Panc1 (cell line): Measurements from ENCODE around the gene GRID1. TPM values are rescaled to one million over a fixed set of nuclear protein-coding genes. Genes with fewer than 3 reads are reported as not detected.

ENCODE experiments used
- ATAC-seq: fragments of 200-7000 bp; cut with Tn5 transposase; 2 replicates; pipeline ENCODE4 v1.9.1; 2020; ENCODE audit warnings: mild to moderate bottlenecking, moderate library complexity
- BruUV-seq: library from RNA; stranded (reverse); fragments of 400-500 nt; replicated peaks from 2 replicates; lab custom pipeline; 2021; lab: Mats Ljungman, UMichigan
- CTCF ChIA-PET: fragments of 300-600 bp; sonication (Branson Sonifier 250); formaldehyde crosslinking; loops from one replicate; lab custom pipeline; 2022; ENCODE audit warnings: antibody characterized with exemption; lab: Charles Lee
- POLR2A ChIA-PET: fragments of 300-600 bp; sonication (Branson Sonifier 250); formaldehyde crosslinking; loops from one replicate; lab custom pipeline; 2022; ENCODE audit warnings: antibody characterized with exemption; lab: Charles Lee
- DNase-seq: peaks from one replicate; pipeline ENCODE4 v3.0.0-alpha.2; 2010; ENCODE audit warnings: low read depth, low spot score
- H3K27ac ChIP-seq: 2 replicates; pipeline ENCODE4 v1.5.1; 2011; ENCODE audit warnings: mild to moderate bottlenecking, low read length, inconsistent platforms
- H3K27me3 ChIP-seq: fragments of 200-500 bp; sonication (Bioruptor generic); 2 replicates; pipeline ENCODE4 v1.6.0; 2014; ENCODE audit warnings: low read length, inconsistent platforms; ENCODE audit not compliant: control insufficient read depth, insufficient read depth
- H3K36me3 ChIP-seq: fragments of 200-500 bp; sonication (Bioruptor generic); 2 replicates; pipeline ENCODE4 v1.5.1; 2014; ENCODE audit warnings: inconsistent platforms, mild to moderate bottlenecking, low read length, moderate library complexity; ENCODE audit not compliant: control insufficient read depth, insufficient read depth
- H3K4me1 ChIP-seq: 2 replicates; pipeline ENCODE4 v1.5.1; 2011; ENCODE audit warnings: inconsistent platforms, mild to moderate bottlenecking, low read length, moderate library complexity; ENCODE audit not compliant: control insufficient read depth, insufficient read depth
- H3K4me3 ChIP-seq, 2 experiments: 2 replicates each; pipeline ENCODE4 v1.5.1; 2011 to 2012; ENCODE audit warnings: low read depth in 2 of 2, low read length in 2 of 2, mild to moderate bottlenecking in 2 of 2, inconsistent platforms in 1 of 2, moderate library complexity in 1 of 2
- H3K9me3 ChIP-seq: fragments of 200-500 bp; sonication (Bioruptor generic); 2 replicates; pipeline ENCODE4 v1.5.1; 2014; ENCODE audit warnings: low read depth, mild to moderate bottlenecking, inconsistent platforms, low read length, moderate library complexity; ENCODE audit not compliant: control insufficient read depth, insufficient read depth
- CTCF ChIP-seq: fragments of 450-650 bp; IDR thresholded peaks from 2 replicates; pipeline ENCODE4 v1.5.1; 2017; ENCODE audit warnings: mild to moderate bottlenecking
- POLR2AphosphoS5 ChIP-seq: IDR thresholded peaks from 2 replicates; pipeline ENCODE4 v1.6.1; 2012; ENCODE audit warnings: mild to moderate bottlenecking, low read depth, low read length, moderate library complexity
- REST ChIP-seq, 2 experiments: IDR thresholded peaks; 2 replicates each; pipeline ENCODE4 v1.6.1; 2011 to 2012; ENCODE audit warnings: low read depth in 2 of 2, control low read depth in 1 of 2, low read length in 1 of 2, mild to moderate bottlenecking in 1 of 2, moderate library complexity in 1 of 2; ENCODE audit not compliant: insufficient read depth in 1 of 2
- SIN3A ChIP-seq: IDR thresholded peaks from 2 replicates; pipeline ENCODE4 v1.6.1; 2012; ENCODE audit warnings: low read depth, mild to moderate bottlenecking, low read length, moderate library complexity, borderline replicate concordance; ENCODE audit not compliant: insufficient read depth
- TCF7L2 ChIP-seq: IDR thresholded peaks from 2 replicates; pipeline ENCODE4 v1.6.1; 2011; ENCODE audit warnings: mild to moderate bottlenecking, low read depth, low read length, inconsistent platforms
- in situ Hi-C: cut with HindIII; loops from 2 replicates; pipeline ENCODE4 v1.10.0; 2016; ENCODE audit warnings: low sequenced_read_pairs, low pct_unique_long_range_greater_than_20kb
- intact Hi-C: fragments of 100-400 bp; cut with micrococcal nuclease; formaldehyde crosslinking; loops from one replicate; pipeline ENCODE4 v1.10.0; 2022; ENCODE audit not compliant: unreplicated experiment
- total RNA-seq: library from RNA; stranded (reverse); gene quantifications from one replicate; pipeline ENCODE4 v1.2.1, GENCODE V29; 2021; ENCODE audit not compliant: unreplicated experiment

Gene GRID1
- total RNA-seq, 1 experiment from 2014 or later: 2.3 TPM

- CTCF ChIA-PET: no interaction called here
- in situ Hi-C loops: no loop called here
- peaks cover 1% of the 10 kb centered on the region; the same call in 1 of the 2 replicates for H3K27me3 ChIP-seq
Observed at GRCh38 chr10:86360657-86361056, 5.9 kb downstream of the GRID1 start.

GRCh38 chr10:86359954-86360353, 6.6 kb downstream of the GRID1 start:
- DNase-seq (no peak), ATAC-seq (no peak)
- no peak overlapping the region for H3K27ac ChIP-seq
- BruUV-seq: no TSS peak
- no peaks in the 10 kb centered on the region for H3K4me1 ChIP-seq
- POLR2A ChIA-PET: interaction anchor here (0.6 kb wide), 1 partner anchor 300 kb away, joined by 4 read pairs; no protein-coding TSS in a partner anchor
- TF ChIP-seq TCF7L2 (no peak), SIN3A (no peak), POLR2AphosphoS5 (no peak), CTCF (no peak), REST (IDR thresholded peaks at IDR 0.05; ENCODE audit: insufficient read depth in 1 of 2, low read depth in 2 of 2, low read length in 1 of 2) (no peak)
- CTCF ChIA-PET: no interaction called here
- H3K9me3 ChIP-seq: no peaks in the 10 kb centered on the region
- in situ Hi-C loops (no loop called here), intact Hi-C loops (no loop called here)
- no peaks in the 10 kb centered on the region for H3K36me3 ChIP-seq
- no peak overlapping the region for H3K4me3 ChIP-seq
- H3K27me3 ChIP-seq: no peaks in the 10 kb centered on the region

More at GRCh38 chr10:86360657-86361056, 5.9 kb downstream of the GRID1 start:
- TF ChIP-seq POLR2AphosphoS5 (no peak), REST (IDR thresholded peaks at IDR 0.05; ENCODE audit: insufficient read depth in 1 of 2, low read depth in 2 of 2, low read length in 1 of 2) (no peak), CTCF (no peak), SIN3A (no peak), TCF7L2 (no peak)
- intact Hi-C loops: no loop called here
- Histone ChIP-seq H3K36me3 (no peaks in the 10 kb centered on the region), H3K4me1 (no peaks in the 10 kb centered on the region; the same call in 1 of the 2 replicates), H3K27ac (no peak overlapping the region), H3K4me3 (no peak overlapping the region), H3K9me3 (no peaks in the 10 kb centered on the region)
- DNase-seq (no peak), ATAC-seq (no peak)
- POLR2A ChIA-PET: no interaction called here
- BruUV-seq: no TSS peak
